ENCODE data around the gene NFKB1.

The NFKB1 gene

GRCh38 chr4:102599455-102599854, 98.3 kb downstream of the NFKB1 start:
- TF ChIP-seq CTCF (IDR thresholded peaks at IDR 0.05; ENCODE audit: borderline replicate concordance, control extremely low read depth, extremely low read depth, insufficient read depth, missing control alignments) = no peak
- in situ Hi-C loops (cut with MboI; ENCODE audit: low sequenced_read_pairs, unreplicated experiment) = no loop called here
- no peak for DNase-seq (ENCODE audit: low spot score)

- TF ChIP-seq CTCF (IDR thresholded peaks at IDR 0.05; ENCODE audit: borderline replicate concordance, control extremely low read depth, extremely low read depth, insufficient read depth, missing control alignments) = no peak
- in situ Hi-C loops (cut with MboI; ENCODE audit: low sequenced_read_pairs, unreplicated experiment) = no loop called here
- no peak for DNase-seq (ENCODE audit: low spot score)
Measured at GRCh38 chr4:102599886-102600285, 98.7 kb downstream of the NFKB1 start.

- in situ Hi-C loops (cut with MboI; ENCODE audit: low sequenced_read_pairs, unreplicated experiment) = no loop called here
- no peak for TF ChIP-seq CTCF (IDR thresholded peaks at IDR 0.05; ENCODE audit: borderline replicate concordance, control extremely low read depth, extremely low read depth, insufficient read depth, missing control alignments)
- DNase-seq (ENCODE audit: low spot score) = no peak
Measured at GRCh38 chr4:102600689-102601088, 99.5 kb downstream of the NFKB1 start.

- DNase-seq (ENCODE audit: low spot score) = no peak
- in situ Hi-C loops (cut with MboI; ENCODE audit: low sequenced_read_pairs, unreplicated experiment) = no loop called here
- TF ChIP-seq CTCF (IDR thresholded peaks at IDR 0.05; ENCODE audit: borderline replicate concordance, control extremely low read depth, extremely low read depth, insufficient read depth, missing control alignments) = no peak
Measured at GRCh38 chr4:102601586-102602227, 100.5 kb downstream of the NFKB1 start.

GRCh38 chr4:102604222-102604940, 103.2 kb downstream of the NFKB1 start:
- no peak for DNase-seq (ENCODE audit: low spot score)
- TF ChIP-seq CTCF (IDR thresholded peaks at IDR 0.05; ENCODE audit: borderline replicate concordance, control extremely low read depth, extremely low read depth, insufficient read depth, missing control alignments) = no peak
- in situ Hi-C loops (cut with MboI; ENCODE audit: low sequenced_read_pairs, unreplicated experiment) = no loop called here

GRCh38 chr4:102606261-102606660, 105.1 kb downstream of the NFKB1 start:
- TF ChIP-seq CTCF (IDR thresholded peaks at IDR 0.05; ENCODE audit: borderline replicate concordance, control extremely low read depth, extremely low read depth, insufficient read depth, missing control alignments) = no peak
- in situ Hi-C loops (cut with MboI; ENCODE audit: low sequenced_read_pairs, unreplicated experiment) = no loop called here
- DNase-seq (ENCODE audit: low spot score) = no peak

Measured in GM13976 (cell line).